Aorta (tissue), 4 donors: ENCODE results near the gene GUCY2D. TPM values are rescaled to one million over a fixed set of nuclear protein-coding genes. Genes with fewer than 3 reads are reported as not detected.

Source experiments
- polyA plus RNA-seq, 2 donors: library from polyadenylated mRNA; stranded (reverse); fragments of 200-250 nt; gene quantifications; one replicate each; pipeline ENCODE4 v1.2.3, GENCODE V29; 2013
- total RNA-seq, 2 donors: library from RNA; stranded (reverse); fragmentation: NEBNext Ultra II Directional; extraction: Animal tissue kit (Norgen Biotek cat#: 25700); gene quantifications; one replicate each; pipeline ENCODE4 v1.2.1, GENCODE V29; 2021
- donor health status: healthy with polysubstance abuse.
- donor health status: Bipolar disorder and iron deficiency.
- donor health status: DM: no; HTN: no; CAD: no.
- donor health status: DM: yes; HTN: yes; CAD: no.

GUCY2D gene
- total and polyA plus RNA-seq, 4 donors: not detected

Other genes with a start within 250 kb of the GUCY2D start
- gene KDM6B, start 168.4 kb upstream of the GUCY2D start, total RNA-seq: 10 to 100 TPM; 28.2 to 44.8 TPM
- gene KDM6B, start 168.4 kb upstream of the GUCY2D start, polyA plus RNA-seq: 1 to 10 TPM; 3.1 to 6.9 TPM
- gene TMEM88, start 147.5 kb upstream of the GUCY2D start, total RNA-seq: 10 to 100 TPM; 16.0 to 28.6 TPM
- 1 to 10 TPM in 1 of 2 donors, not detected in 1; 4.5 TPM for gene TMEM88, start 147.5 kb upstream of the GUCY2D start, polyA plus RNA-seq
- 10 to 100 TPM; 44.1 to 47.4 TPM for gene NAA38, start 145.1 kb upstream of the GUCY2D start, total RNA-seq
- 100 to 1,000 TPM; 111 to 143 TPM for gene NAA38, start 145.1 kb upstream of the GUCY2D start, polyA plus RNA-seq
- 10 to 100 TPM; 10.5 to 12.5 TPM for gene CYB5D1, start 144.6 kb upstream of the GUCY2D start, total RNA-seq
- 1 to 10 TPM; 6.1 to 8.2 TPM for gene CYB5D1, start 144.6 kb upstream of the GUCY2D start, polyA plus RNA-seq
- gene CHD3, start 113.8 kb upstream of the GUCY2D start, total RNA-seq: 100 to 1,000 TPM in 1 of 2 donors, 10 to 100 TPM in 1; 73.1 to 125 TPM
- 100 to 1,000 TPM in 1 of 2 donors, 10 to 100 TPM in 1; 88.8 to 119 TPM for gene CHD3, start 113.8 kb upstream of the GUCY2D start, polyA plus RNA-seq
- gene RNF227, start 86.3 kb upstream of the GUCY2D start, total RNA-seq: 1 to 10 TPM; 1.9 to 3.0 TPM
- 1 to 10 TPM in 1 of 2 donors, under 1 TPM in 1; 0.50 to 1.9 TPM for gene RNF227, start 86.3 kb upstream of the GUCY2D start, polyA plus RNA-seq
- gene KCNAB3, start 72.8 kb upstream of the GUCY2D start, total RNA-seq: 1 to 10 TPM in 1 of 2 donors, under 1 TPM in 1; 0.62 to 1.9 TPM
- 1 to 10 TPM in 1 of 2 donors, under 1 TPM in 1; 0.38 to 1.2 TPM for gene KCNAB3, start 72.8 kb upstream of the GUCY2D start, polyA plus RNA-seq
- 100 to 1,000 TPM in 1 of 2 donors, 10 to 100 TPM in 1; 70.3 to 101 TPM for gene TRAPPC1, start 70.7 kb upstream of the GUCY2D start, total RNA-seq
- 100 to 1,000 TPM in 1 of 2 donors, 10 to 100 TPM in 1; 93.5 to 126 TPM for gene TRAPPC1, start 70.7 kb upstream of the GUCY2D start, polyA plus RNA-seq
- gene CNTROB, start 70.4 kb upstream of the GUCY2D start, total RNA-seq: 10 to 100 TPM; 18.3 to 29.2 TPM
- gene CNTROB, start 70.4 kb upstream of the GUCY2D start, polyA plus RNA-seq: 10 to 100 TPM in 1 of 2 donors, 1 to 10 TPM in 1; 6.0 to 39.1 TPM
- gene ALOX15B, start 36.4 kb downstream of the GUCY2D start, total RNA-seq: 1 to 10 TPM in 1 of 2 donors, under 1 TPM in 1; 0.15 to 1.0 TPM
- gene ALOX15B, start 36.4 kb downstream of the GUCY2D start, polyA plus RNA-seq: 1 to 10 TPM in 1 of 2 donors, under 1 TPM in 1; 0.26 to 2.0 TPM
- not detected for gene ALOX12B, start 85.1 kb downstream of the GUCY2D start, total RNA-seq
- gene ALOX12B, start 85.1 kb downstream of the GUCY2D start, polyA plus RNA-seq: under 1 TPM in 1 of 2 donors, not detected in 1; 0.25 TPM
- gene ALOXE3, start 115.9 kb downstream of the GUCY2D start, total RNA-seq: not detected
- not detected for gene ALOXE3, start 115.9 kb downstream of the GUCY2D start, polyA plus RNA-seq
- gene HES7, start 121.5 kb downstream of the GUCY2D start, total RNA-seq: under 1 TPM; 0.19 to 0.30 TPM
- gene HES7, start 121.5 kb downstream of the GUCY2D start, polyA plus RNA-seq: 1 to 10 TPM in 1 of 2 donors, not detected in 1; 1.6 TPM
- 100 to 1,000 TPM; 100 to 297 TPM for gene PER1, start 149.8 kb downstream of the GUCY2D start, total RNA-seq
- gene PER1, start 149.8 kb downstream of the GUCY2D start, polyA plus RNA-seq: 100 to 1,000 TPM in 1 of 2 donors, 10 to 100 TPM in 1; 34.3 to 246 TPM
- 10 to 100 TPM; 73.4 to 80.8 TPM for gene VAMP2, start 160.3 kb downstream of the GUCY2D start, total RNA-seq
- gene VAMP2, start 160.3 kb downstream of the GUCY2D start, polyA plus RNA-seq: 100 to 1,000 TPM in 1 of 2 donors, 10 to 100 TPM in 1; 59.7 to 105 TPM
- gene TMEM107, start 173.8 kb downstream of the GUCY2D start, total RNA-seq: 10 to 100 TPM in 1 of 2 donors, 1 to 10 TPM in 1; 8.9 to 12.3 TPM
- gene TMEM107, start 173.8 kb downstream of the GUCY2D start, polyA plus RNA-seq: 10 to 100 TPM in 1 of 2 donors, 1 to 10 TPM in 1; 9.9 to 20.9 TPM
- gene BORCS6, start 187.6 kb downstream of the GUCY2D start, total RNA-seq: 1 to 10 TPM; 5.2 to 8.0 TPM
- gene BORCS6, start 187.6 kb downstream of the GUCY2D start, polyA plus RNA-seq: 1 to 10 TPM; 6.4 to 9.4 TPM
- 1 to 10 TPM in 1 of 2 donors, under 1 TPM in 1; 0.81 to 3.1 TPM for gene AURKB, start 208.0 kb downstream of the GUCY2D start, total RNA-seq
- gene AURKB, start 208.0 kb downstream of the GUCY2D start, polyA plus RNA-seq: not detected
- 10 to 100 TPM; 43.3 to 59.2 TPM for gene CTC1, start 245.4 kb downstream of the GUCY2D start, total RNA-seq
- gene CTC1, start 245.4 kb downstream of the GUCY2D start, polyA plus RNA-seq: 10 to 100 TPM in 1 of 2 donors, 1 to 10 TPM in 1; 4.6 to 36.4 TPM
- 10 to 100 TPM; 21.3 to 25.4 TPM for gene PFAS, start 246.7 kb downstream of the GUCY2D start, total RNA-seq
- gene PFAS, start 246.7 kb downstream of the GUCY2D start, polyA plus RNA-seq: 1 to 10 TPM; 1.4 to 8.3 TPM